Loucy (cell line): Measurements from ENCODE around the gene ATP13A5.

Experiments
- H2AFZ ChIP-seq: fragments of 200-600 bp; sonication (generic); 2 replicates; pipeline ENCODE4 v1.6.0; 2016; ENCODE audit warnings: antibody characterized with exemption, mild to moderate bottlenecking, low read length, moderate library complexity
- H3F3A ChIP-seq: fragments of 200-600 bp; 2 replicates; pipeline ENCODE4 v1.6.0; 2016; ENCODE audit warnings: antibody characterized with exemption, low read depth, mild to moderate bottlenecking
- H3K27me3 ChIP-seq: fragments of 200-600 bp; sonication (generic); 2 replicates; pipeline ENCODE4 v1.6.1; 2014; ENCODE audit warnings: low read length, mild to moderate bottlenecking; ENCODE audit not compliant: insufficient read depth, poor library complexity, severe bottlenecking
- H3K36me3 ChIP-seq: fragments of 200-600 bp; sonication (generic); 2 replicates; pipeline ENCODE4 v1.6.1; 2016; ENCODE audit warnings: low read length; ENCODE audit not compliant: insufficient read depth
- H3K4me1 ChIP-seq: fragments of 200-600 bp; sonication (generic); 2 replicates; pipeline ENCODE4 v1.5.1; 2014; ENCODE audit warnings: low read length, mild to moderate bottlenecking; ENCODE audit not compliant: insufficient read depth, poor library complexity, severe bottlenecking
- H3K4me2 ChIP-seq: fragments of 200-600 bp; sonication (generic); 2 replicates; pipeline ENCODE4 v1.6.0; 2014; ENCODE audit warnings: antibody characterized with exemption, low read length, low read depth, mild to moderate bottlenecking; ENCODE audit not compliant: poor library complexity, severe bottlenecking
- H3K4me3 ChIP-seq: fragments of 200-600 bp; sonication (generic); 2 replicates; pipeline ENCODE4 v1.5.1; 2014; ENCODE audit warnings: low read length, mild to moderate bottlenecking, mixed read lengths; ENCODE audit not compliant: poor library complexity, severe bottlenecking
- H3K79me2 ChIP-seq: fragments of 200-600 bp; sonication (generic); 2 replicates; pipeline ENCODE4 v1.6.1; 2014; ENCODE audit warnings: low read length; ENCODE audit not compliant: insufficient read depth
- H3K9ac ChIP-seq: fragments of 200-600 bp; sonication (generic); 2 replicates; pipeline ENCODE4 v1.6.0; 2014; ENCODE audit warnings: mild to moderate bottlenecking, low read depth, low read length, moderate library complexity; ENCODE audit not compliant: poor library complexity, severe bottlenecking
- H3K9me2 ChIP-seq: fragments of 200-600 bp; sonication (generic); replicated peaks from 2 replicates; pipeline ENCODE4 v1.6.1; 2016; ENCODE audit warnings: low read depth, low read length, mixed read lengths
- H3K9me3 ChIP-seq: fragments of 200-600 bp; sonication (generic); 2 replicates; pipeline ENCODE4 v1.6.1; 2014; ENCODE audit warnings: mild to moderate bottlenecking, antibody characterized with exemption, low read length, low read depth; ENCODE audit not compliant: insufficient read depth
- H4K20me1 ChIP-seq: fragments of 200-600 bp; sonication (generic); 2 replicates; pipeline ENCODE4 v1.6.0; 2014; ENCODE audit warnings: antibody characterized with exemption, low read length, mild to moderate bottlenecking; ENCODE audit not compliant: insufficient read depth, poor library complexity, severe bottlenecking
- EZH2phosphoT487 ChIP-seq: fragments of 200-600 bp; IDR thresholded peaks from 2 replicates; pipeline ENCODE4 v1.6.1; 2018; ENCODE audit warnings: antibody characterized with exemption, mild to moderate bottlenecking, moderate library complexity, borderline replicate concordance
- TF ChIP-seq, protein P1 (sequence below): fragments of 200-600 bp; sonication (generic); conservative IDR thresholded peaks from 2 replicates; pipeline ENCODE4 v1.5.1; 2014; ENCODE audit warnings: mild to moderate bottlenecking, antibody characterized with exemption, low read length

ATP13A5 gene

DNA sequence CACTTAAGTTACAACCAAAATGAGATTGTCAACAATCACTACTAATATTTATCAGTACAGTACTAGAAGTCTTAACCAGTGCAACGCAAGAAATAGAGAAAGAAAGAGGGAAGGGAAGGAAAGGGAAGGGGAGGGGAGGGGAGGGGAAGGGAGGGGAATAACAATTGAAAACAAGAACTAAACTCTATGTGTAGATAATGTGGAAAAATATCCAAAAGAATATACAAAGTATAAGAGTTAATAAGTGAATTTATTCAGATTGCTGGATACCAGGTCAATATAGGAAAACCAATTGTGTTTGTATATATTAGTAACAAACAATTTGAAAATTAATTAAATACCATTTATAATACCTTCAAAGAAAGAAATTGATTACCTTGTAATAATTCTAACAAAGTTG lies 10.7 kb downstream of the ATP13A5 start:
- H3K9ac ChIP-seq: no peak overlapping the region
- H3K4me2 ChIP-seq: no peak overlapping the region
- no peaks in the 10 kb centered on the region for H3F3A ChIP-seq
- no peaks in the 10 kb centered on the region for H3K4me1 ChIP-seq
- H2AFZ ChIP-seq: no peak overlapping the region
- no peaks in the 10 kb centered on the region for H3K27me3 ChIP-seq
- TF ChIP-seq, protein P1, sequence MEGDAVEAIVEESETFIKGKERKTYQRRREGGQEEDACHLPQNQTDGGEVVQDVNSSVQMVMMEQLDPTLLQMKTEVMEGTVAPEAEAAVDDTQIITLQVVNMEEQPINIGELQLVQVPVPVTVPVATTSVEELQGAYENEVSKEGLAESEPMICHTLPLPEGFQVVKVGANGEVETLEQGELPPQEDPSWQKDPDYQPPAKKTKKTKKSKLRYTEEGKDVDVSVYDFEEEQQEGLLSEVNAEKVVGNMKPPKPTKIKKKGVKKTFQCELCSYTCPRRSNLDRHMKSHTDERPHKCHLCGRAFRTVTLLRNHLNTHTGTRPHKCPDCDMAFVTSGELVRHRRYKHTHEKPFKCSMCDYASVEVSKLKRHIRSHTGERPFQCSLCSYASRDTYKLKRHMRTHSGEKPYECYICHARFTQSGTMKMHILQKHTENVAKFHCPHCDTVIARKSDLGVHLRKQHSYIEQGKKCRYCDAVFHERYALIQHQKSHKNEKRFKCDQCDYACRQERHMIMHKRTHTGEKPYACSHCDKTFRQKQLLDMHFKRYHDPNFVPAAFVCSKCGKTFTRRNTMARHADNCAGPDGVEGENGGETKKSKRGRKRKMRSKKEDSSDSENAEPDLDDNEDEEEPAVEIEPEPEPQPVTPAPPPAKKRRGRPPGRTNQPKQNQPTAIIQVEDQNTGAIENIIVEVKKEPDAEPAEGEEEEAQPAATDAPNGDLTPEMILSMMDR: no peak
- no peak for TF ChIP-seq EZH2phosphoT487
- H3K4me3 ChIP-seq: no peak overlapping the region
- H3K9me2 ChIP-seq: no peaks in the 10 kb centered on the region
- no peaks in the 10 kb centered on the region for H3K9me3 ChIP-seq
- H4K20me1 ChIP-seq: no peaks in the 10 kb centered on the region
- no peaks in the 10 kb centered on the region for H3K79me2 ChIP-seq
- no peaks in the 10 kb centered on the region for H3K36me3 ChIP-seq

DNA sequence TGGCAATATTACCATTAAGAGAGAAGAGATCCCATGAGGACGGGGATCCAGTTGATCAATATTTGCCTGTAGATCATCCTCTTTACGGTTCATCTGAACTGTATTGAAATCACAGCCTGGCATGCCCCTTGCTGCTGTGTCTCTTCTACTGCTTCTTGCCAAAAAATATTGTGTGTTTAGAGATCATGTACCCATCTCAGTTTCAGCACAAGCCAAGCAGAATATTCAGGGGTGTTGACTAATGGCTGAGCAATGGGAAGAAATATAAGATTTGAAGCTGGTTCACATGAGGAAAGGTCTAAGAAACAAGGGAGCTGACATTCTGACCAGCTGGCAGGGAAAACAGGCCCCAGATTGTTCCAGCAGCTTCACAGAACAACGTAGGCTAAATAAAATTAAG lies 21.3 kb downstream of the ATP13A5 start:
- no peaks in the 10 kb centered on the region for H3K79me2 ChIP-seq
- H2AFZ ChIP-seq: no peak overlapping the region
- no peaks in the 10 kb centered on the region for H3F3A ChIP-seq
- no peaks in the 10 kb centered on the region for H3K4me1 ChIP-seq
- no peak overlapping the region for H3K4me2 ChIP-seq
- H4K20me1 ChIP-seq: no peaks in the 10 kb centered on the region
- no peaks in the 10 kb centered on the region for H3K36me3 ChIP-seq
- TF ChIP-seq, protein P1: no peak
- no peak for TF ChIP-seq EZH2phosphoT487
- H3K4me3 ChIP-seq: no peak overlapping the region
- H3K9ac ChIP-seq: no peak overlapping the region
- H3K9me3 ChIP-seq: no peaks in the 10 kb centered on the region
- no peaks in the 10 kb centered on the region for H3K27me3 ChIP-seq
- H3K9me2 ChIP-seq: no peaks in the 10 kb centered on the region

DNA sequence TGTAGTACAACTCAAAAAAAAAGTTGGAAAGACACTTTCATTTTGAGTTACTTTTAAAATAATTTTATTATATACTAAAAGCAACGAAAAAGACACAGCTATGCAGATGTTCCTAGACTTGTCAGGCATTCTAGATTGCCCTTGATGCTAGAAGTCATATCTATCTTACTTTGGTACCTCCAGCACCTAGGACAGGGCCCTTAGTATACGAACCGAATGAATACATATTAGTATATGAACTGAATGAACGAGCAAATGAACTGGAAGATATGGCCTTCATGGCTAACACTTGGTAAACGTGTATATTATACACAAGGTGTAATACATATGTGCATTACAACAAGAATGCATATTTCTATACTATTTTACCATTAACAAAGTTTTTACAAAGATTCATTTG lies 24.1 kb downstream of the ATP13A5 start:
- Histone ChIP-seq H3K4me2 (no peak overlapping the region), H3F3A (no peaks in the 10 kb centered on the region), H3K9me3 (no peaks in the 10 kb centered on the region), H2AFZ (no peak overlapping the region), H3K27me3 (no peaks in the 10 kb centered on the region), H4K20me1 (no peaks in the 10 kb centered on the region), H3K9ac (no peak overlapping the region), H3K36me3 (no peaks in the 10 kb centered on the region), H3K4me3 (no peak overlapping the region), H3K4me1 (no peaks in the 10 kb centered on the region), H3K9me2 (no peaks in the 10 kb centered on the region), H3K79me2 (no peaks in the 10 kb centered on the region)
- TF ChIP-seq, protein P1: no peak
- TF ChIP-seq EZH2phosphoT487: no peak
